Stimulated activated CD8-positive, alpha-beta memory T cell treated with anti-CD3 and anti-CD28 coated beads, Interleukin-15, amount 100 ng/mL, for 48 hours (primary cell): ENCODE results near the gene ALKBH4.
"Not testable (repeated sequence)": the region's sequence is repeated elsewhere in the genome, so short reads cannot be mapped to it uniquely, and the experiment has no call there.

Experiments
- DNase-seq, 2 donors: peaks; one replicate each; pipeline ENCODE4 v3.0.0-alpha.2; 2020; ENCODE audit warnings: low read depth in 2 of 2

Gene ALKBH4

GRCh38 chr7:102455596-102455995 is 9.1 kb downstream of the ALKBH4 start:
- no peak for DNase-seq

- not testable (repeated sequence) for DNase-seq
Observed at GRCh38 chr7:102454932-102455331, 9.7 kb downstream of the ALKBH4 start.

DNA sequence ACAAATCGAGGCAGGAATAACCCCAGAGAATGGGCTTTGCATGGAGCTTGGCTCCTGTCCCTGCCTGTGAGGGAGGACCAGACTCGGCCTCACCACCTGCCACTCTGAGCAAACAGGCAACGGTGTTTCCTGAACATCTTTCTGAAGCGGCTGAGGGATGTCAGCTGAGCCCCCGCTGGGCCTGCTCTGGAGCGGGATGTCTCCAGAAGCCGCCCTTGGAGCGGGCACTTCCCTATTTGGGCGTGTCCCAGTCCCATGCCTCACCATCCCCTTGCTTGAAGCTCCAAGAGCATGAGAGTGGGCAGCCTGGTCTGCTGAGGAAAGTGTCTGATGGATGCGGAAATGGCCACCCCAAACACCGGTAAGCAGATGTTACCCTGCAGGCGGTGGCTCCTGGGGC is 10.2 kb downstream of the ALKBH4 start:
- DNase-seq: no peak

DNA sequence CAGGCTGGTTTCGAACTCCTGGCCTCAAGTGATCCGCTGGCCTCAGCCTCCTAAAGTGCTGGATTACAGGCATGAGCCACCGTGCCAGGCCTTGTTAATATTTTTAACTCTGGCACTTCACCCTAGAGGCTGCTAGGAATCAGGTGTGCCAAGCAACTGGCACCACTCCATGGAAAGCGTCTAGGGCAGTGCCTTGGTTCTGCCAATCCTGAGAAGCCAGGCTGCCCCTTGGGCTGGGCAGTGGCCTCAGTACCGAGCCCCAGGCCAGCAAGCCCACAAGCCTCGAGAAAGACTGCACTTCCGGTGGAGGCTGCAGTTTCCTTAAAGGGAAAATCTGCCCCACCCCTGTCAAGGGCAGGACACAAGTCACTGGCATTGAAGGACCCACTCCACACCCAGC is 11.3 kb downstream of the ALKBH4 start:
- no peak for DNase-seq

DNA sequence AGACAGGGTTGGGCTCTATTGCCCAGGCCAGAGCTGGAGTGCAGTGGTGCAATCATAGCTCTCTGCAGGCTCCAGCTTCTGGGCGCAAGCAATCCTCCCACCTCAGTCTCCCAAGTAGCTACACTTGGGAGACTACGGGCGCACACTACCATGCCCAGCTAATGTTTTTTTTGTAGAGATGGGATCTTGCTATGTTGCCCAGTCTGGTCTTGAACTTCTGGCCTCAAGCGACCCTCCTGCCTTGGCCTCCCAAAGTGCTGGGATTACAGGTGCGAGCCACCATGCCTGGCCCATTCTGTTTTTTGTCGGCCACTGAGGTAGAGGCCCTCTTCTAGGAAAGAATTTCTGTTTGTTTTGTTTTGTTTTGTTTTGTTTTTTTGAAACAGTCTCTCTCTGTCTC is 12.2 kb downstream of the ALKBH4 start:
- DNase-seq: no peak

DNA sequence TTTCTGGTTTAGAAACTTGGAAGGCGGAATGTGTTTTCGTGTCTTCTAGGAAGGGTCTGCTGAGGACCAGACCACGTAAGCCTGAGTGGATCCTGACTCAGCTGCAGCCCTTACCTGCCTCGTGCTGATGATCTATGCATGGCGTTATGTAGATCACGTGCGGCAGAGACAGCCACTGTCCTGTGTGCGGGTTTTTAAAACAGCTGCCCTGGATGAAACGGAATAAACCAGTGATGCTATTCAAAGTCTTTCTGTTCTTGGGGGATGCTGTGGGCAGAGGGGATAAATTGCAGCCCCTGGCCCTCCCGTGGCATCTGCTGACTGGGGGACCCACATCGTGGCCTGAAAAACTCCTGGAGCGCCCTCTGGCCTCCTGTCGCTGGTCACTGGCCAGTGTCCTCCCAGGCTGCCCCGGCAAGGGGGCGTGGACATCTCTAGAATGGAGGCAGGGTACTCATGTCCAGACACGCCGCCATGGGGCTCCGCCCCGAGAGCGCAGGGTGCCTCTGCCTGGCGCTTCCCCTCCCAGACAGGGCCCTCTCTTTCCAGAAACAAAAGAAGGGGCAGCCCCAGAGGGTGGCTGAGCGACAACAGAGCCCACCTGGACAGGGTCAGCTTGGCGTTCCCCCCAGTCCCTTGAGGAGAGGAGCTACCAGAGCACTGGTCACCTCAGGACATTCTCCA is 13.2 kb downstream of the ALKBH4 start:
- DNase-seq: no peak

DNA sequence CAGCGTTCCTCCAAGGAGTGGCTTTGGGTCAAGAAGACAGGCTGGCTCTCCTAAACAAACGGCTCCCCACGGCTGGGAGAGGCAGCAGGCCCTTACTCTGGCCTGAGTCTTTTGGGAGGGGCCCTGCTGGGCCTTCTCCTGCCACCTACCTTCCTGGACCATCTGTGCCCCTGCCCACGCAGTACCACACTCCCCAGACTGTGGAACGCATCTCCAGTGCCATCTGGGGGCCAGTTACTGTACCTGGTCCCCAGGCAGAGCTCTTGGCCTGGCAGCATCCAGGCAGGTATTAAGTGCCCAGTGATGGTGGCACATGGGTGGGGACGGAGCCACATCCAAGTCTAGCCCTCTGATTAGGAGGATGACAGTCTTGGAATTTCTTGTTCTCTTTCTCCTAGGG is 14.4 kb downstream of the ALKBH4 start:
- DNase-seq: peak in 1 of 2 donors; percentile 17

DNA sequence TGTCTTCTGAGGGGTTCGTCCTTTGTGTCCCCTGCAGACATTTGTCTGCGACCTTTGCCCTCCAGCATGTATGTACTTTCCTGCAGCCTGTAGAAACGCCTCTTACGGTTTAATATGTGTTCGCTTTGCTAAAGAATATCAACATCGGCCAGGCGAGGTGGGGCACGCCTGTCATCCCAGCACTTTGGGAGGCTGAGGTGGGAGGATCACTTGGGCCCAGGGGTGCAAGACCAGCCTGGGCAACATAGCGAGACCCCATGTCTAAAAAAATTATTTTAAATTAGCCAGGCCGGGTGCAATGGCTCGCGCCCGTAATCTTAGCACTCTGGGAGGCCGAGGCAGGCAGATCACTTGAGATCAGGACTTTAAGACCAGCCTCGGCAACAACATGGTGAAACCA is 15.5 kb downstream of the ALKBH4 start:
- DNase-seq: no peak

DNA sequence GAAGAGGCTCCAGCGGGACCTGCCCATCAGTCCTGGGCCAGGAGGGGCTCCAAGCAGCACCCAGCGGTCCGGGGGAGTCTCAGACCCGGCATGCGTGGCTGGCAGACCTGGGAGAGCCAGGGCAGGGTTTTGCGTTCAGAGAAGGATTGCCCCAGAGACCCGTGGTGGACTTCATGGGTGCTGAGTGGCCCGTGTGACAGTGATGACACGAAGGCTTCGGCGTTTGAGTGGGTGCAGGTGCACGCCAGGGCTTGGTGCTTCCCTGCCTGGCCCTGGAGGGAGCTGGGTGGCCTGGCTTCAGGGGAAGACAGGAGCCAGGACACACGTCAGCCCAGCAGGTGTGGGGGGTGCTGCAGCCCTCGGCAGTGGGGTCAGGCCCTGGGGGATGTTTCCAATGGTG is 17.4 kb downstream of the ALKBH4 start:
- DNase-seq: no peak

DNA sequence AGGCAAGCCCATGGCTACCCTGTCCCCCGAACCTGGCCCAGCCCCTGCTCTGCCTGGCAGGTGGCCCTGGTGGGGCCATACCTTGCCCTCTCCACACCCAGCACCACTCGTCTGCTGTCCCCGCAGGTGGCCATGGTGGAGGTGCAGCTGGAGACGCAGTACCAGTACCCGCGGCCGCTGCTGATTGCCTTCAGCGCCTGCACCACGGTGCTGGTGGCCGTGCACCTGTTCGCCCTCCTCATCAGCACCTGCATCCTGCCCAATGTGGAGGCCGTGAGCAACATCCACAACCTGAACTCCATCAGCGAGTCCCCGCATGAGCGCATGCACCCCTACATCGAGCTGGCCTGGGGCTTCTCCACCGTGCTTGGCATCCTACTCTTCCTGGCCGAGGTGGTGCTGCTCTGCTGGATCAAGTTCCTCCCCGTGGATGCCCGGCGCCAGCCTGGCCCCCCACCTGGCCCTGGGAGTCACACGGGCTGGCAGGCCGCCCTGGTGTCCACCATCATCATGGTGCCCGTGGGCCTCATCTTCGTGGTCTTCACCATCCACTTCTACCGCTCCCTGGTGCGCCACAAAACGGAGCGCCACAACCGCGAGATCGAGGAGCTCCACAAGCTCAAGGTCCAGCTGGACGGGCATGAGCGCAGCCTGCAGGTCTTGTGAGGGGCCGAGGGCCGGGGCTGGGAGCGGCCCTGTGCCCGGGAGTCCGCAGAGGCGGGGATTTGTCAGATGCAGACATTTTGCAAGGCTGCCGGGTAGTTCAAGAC is 18.1 kb downstream of the ALKBH4 start:
- no peak for DNase-seq

DNA sequence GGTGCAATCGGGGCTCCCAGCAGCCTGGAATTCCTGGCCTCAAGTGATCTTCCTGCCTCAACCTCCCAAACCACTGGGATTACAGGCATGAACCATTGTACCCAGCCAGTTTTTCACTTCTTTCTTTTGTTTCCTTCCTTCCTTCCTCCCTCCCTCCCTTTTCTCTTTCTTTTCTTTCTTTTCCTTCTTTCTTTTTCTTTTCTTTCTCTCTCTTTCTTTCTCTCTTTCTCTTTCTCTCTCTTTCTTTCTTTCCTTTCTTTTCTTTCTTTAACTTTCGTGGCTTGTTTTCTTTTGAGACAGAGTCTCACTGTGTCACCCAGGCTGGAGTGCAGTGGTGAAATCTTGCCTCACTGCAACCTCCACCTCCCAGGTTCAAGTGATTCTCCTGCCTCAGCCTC is 19.0 kb downstream of the ALKBH4 start:
- no peak for DNase-seq

- no peak for DNase-seq
Observed at GRCh38 chr7:102444961-102445673, 19.5 kb downstream of the ALKBH4 start.

- no peak for DNase-seq
Observed at GRCh38 chr7:102439963-102440795, 24.5 kb downstream of the ALKBH4 start.

DNA sequence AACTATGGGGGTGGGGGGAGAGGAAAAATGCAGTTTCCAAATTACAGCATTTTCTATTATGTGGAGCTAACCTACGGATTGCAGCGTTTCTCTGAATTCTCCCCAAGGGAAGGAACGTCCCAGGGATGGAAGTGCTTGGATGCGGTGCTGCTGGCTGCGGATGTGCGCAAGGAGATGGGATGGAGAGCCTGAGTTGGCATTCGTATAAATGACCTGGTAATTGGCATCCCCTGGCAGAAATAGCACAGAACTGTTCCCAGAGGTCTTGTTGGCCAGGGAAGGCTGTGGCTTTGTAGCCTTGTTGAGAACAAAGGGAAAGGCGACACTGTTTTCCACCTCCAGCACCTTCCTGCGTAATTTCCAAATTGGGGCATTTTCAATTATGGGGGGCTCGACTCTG is 28.5 kb downstream of the ALKBH4 start:
- no peak for DNase-seq

- DNase-seq: peak in 1 of 2 donors; percentile 7
Observed at GRCh38 chr7:102434039-102434486, 30.6 kb downstream of the ALKBH4 start.

- peak; percentile 81 for DNase-seq
Observed at GRCh38 chr7:102433219-102434038, 31.2 kb downstream of the ALKBH4 start, which contains the start of gene ORAI2. ORAI2 (plus strand) TSS chr7:102433575; CDS start chr7:102438957, 5,382 bp downstream.

GRCh38 chr7:102432442-102433218 is 32.0 kb downstream of the ALKBH4 start:
- peak in 1 of 2 donors; percentile 7 for DNase-seq

GRCh38 chr7:102431617-102432298 is 32.9 kb downstream of the ALKBH4 start:
- peak in 1 of 2 donors; percentile 18 for DNase-seq
